Measurements from ENCODE around the gene REL.
A peak's percentile ranks its signal among the peaks of the same experiment; 100 is the strongest.
"Not testable (repeated sequence)": the region's sequence is repeated elsewhere in the genome, so short reads cannot be mapped to it uniquely, and the experiment has no call there.

The REL gene

GRCh38 chr2:60926741-60927552 is 45.6 kb downstream of the REL start:
- peak; percentile 55 for DNase-seq

GRCh38 chr2:60932061-60932460 is 50.7 kb downstream of the REL start:
- not testable (repeated sequence) for DNase-seq

GRCh38 chr2:60932954-60933353 is 51.6 kb downstream of the REL start:
- DNase-seq: no peak

- DNase-seq: no peak
These were observed 52.9 kb downstream of the REL start for GRCh38 chr2:60934165-60934722.

- DNase-seq: no peak
These were observed 55.4 kb downstream of the REL start for GRCh38 chr2:60936757-60937156.

- DNase-seq: no peak
These were observed 56.9 kb downstream of the REL start for GRCh38 chr2:60938301-60938700.

- no peak for DNase-seq
These were observed 58.2 kb downstream of the REL start for GRCh38 chr2:60939622-60940021.

- no peak for DNase-seq
These were observed 64.0 kb downstream of the REL start for GRCh38 chr2:60945341-60945740.

GRCh38 chr2:60947056-60947455 is 65.7 kb downstream of the REL start:
- DNase-seq: no peak

- no peak for DNase-seq
These were observed 66.8 kb downstream of the REL start for GRCh38 chr2:60948161-60948560.

- peak; percentile 58 for DNase-seq
These were observed 67.7 kb downstream of the REL start for GRCh38 chr2:60948926-60949579.

- no peak for DNase-seq
These were observed 72.8 kb downstream of the REL start for GRCh38 chr2:60954139-60954538.

- DNase-seq: no peak
These were observed 75.8 kb downstream of the REL start for GRCh38 chr2:60957224-60957623.

- no peak for DNase-seq
These were observed 76.3 kb downstream of the REL start for GRCh38 chr2:60957643-60958042.

- no peak for DNase-seq
These were observed 77.0 kb downstream of the REL start for GRCh38 chr2:60958361-60958760.

GRCh38 chr2:60958800-60959199 is 77.4 kb downstream of the REL start:
- DNase-seq: no peak

- no peak for DNase-seq
These were observed 78.1 kb downstream of the REL start for GRCh38 chr2:60959501-60959900.

GRCh38 chr2:60960706-60961105 is 79.3 kb downstream of the REL start:
- no peak for DNase-seq

GRCh38 chr2:60961457-60961856 is 80.1 kb downstream of the REL start:
- peak; percentile 25 for DNase-seq

GRCh38 chr2:60962528-60962927 is 81.2 kb downstream of the REL start:
- DNase-seq: peak; percentile 33

- DNase-seq: no peak
These were observed 81.8 kb downstream of the REL start for GRCh38 chr2:60963190-60963589.

GRCh38 chr2:60964651-60965498 is 83.5 kb downstream of the REL start:
- no peak for DNase-seq

- DNase-seq: no peak
These were observed 84.1 kb downstream of the REL start for GRCh38 chr2:60965499-60965785.
